HG02884 (cell line): ENCODE data around the gene LRRC2.
"Not testable (repeated sequence)": the region's sequence is repeated elsewhere in the genome, so short reads cannot be mapped to it uniquely, and the experiment has no call there.

Experiments used
- ATAC-seq: cut with Tn5 transposase; IDR thresholded peaks from one replicate; pipeline ENCODE4 v1.9.1; 2021; ENCODE audit warnings: mild to moderate bottlenecking, moderate library complexity; ENCODE audit not compliant: unreplicated experiment

LRRC2 gene

DNA sequence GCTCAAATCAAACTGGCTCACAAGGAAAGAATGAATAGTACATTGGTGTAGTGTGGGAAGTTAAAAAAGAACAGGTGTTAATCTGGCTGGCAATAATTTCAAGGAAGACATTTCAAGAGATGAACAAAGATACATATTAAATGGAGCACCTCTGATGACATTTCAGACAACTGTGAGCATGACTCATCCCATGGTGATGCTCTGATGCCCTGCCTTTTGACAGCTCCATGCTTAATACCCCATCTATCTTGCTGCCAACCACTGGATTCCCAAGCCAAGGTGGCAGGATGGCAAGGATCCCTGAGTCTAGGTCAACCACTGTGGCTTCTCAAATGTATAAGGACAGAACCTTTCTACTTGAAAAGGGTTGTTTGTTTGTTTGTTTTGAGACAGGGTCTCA lies 29.3 kb downstream of the LRRC2 start:
- ATAC-seq: no peak

DNA sequence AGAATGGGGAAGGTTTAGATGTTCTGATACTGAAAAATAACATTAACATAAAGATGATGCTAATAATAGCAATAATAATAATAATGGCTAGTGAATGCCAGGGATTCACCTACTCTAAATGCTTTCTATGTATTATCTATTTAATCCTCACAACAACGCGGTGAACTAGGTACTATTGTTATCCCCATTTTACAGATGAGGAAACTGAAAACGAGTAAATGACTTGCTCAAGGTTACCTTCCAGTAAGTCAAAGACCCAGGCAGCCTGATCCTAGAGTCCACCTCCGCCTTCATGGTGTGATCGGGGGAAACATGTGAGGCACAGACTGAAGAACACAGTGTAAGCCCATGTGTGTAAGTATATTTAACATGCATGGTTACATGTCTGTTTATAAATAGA lies 30.4 kb downstream of the LRRC2 start:
- ATAC-seq: no peak

DNA sequence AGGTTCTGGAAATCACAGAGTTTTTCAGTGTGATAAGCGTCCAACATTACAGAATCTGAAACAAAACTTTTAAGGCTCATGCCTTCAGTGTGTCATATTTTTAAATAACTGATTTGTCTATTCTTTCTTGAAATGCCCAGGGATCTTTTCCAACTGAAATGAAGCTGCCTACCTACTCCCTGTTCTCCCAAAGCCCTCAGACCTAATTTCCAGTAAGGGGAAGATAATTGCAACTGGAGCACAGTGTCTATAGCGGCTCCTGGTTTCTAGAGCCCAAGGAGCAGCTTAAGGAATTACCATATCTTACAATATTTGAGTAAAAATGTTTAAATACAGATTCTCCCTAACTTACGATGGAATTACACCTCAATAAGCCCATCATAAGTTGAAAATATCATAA lies 33.0 kb downstream of the LRRC2 start:
- ATAC-seq: no peak

DNA sequence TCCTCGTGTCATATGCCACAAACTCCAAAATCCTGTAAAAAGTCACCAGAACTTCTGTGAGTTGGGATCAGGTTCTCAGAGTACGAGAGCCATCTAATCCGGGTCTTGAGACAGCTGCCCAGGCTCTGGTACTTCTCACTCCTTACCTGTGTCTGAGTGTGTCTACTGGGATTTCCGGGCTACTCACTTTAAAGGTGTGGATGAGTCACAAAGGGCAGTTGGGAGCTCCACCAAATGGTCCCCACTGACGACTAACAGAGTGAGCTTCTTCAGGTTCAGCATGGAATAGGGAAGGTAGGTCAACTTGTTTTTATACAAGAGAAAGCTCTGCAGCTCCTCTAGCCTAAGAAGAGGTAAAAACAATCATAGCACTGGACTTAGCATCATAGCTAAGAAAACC lies 38.9 kb downstream of the LRRC2 start:
- ATAC-seq: no peak

DNA sequence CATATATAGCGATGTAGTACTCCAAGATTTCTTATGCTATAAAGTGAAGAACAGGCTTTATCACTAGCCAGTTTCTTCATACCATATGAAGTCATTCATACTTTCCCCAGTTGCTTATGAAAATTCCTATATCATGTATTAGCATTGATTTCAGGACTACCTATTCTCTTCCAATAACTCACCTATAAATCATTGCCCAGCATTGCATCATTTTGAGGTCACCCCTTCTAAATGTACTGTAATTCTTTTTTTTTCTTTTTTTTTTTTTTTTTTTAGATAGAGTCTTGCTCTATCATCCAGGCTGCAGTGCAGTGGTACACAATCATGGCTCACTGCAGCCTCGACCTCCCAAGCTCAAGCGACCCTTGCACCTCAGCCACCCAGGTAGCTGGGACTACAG lies 41.3 kb downstream of the LRRC2 start:
- no peak for ATAC-seq

DNA sequence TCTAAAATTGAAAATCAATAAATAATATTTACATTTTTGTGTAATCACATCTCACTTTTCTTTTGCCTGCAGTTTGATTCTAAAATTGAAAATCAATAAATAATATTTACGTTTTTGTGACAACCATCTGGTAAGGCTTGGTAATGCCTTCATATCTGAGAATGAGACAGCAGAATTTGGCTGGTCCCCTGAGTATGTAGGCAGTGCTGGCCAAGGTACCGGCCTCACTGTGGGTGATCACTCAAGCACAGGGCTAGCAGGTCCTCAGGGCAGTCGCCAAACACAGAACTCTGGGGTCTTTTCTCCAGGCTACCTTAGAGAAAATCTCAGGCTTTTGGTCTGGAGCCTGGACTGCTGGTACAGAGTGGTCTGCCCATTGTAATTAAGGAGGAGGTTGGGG lies 42.1 kb downstream of the LRRC2 start:
- ATAC-seq: no peak

DNA sequence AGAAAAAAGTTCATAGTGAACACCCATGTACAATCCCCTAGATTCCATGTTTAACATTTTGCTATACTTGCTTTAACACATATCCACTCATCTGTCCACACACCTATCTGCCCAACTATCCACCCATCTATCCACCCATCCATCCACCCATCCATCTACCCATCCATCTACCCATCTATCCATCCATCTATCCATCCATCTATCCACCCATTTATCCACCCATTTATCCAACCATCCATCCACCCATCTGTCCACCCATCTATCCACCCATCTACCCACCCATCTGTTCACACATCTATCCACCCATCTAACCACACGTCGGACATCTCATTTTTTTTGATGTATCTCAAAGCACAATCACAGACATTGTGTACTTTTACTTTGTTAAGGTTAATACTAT lies 42.5 kb downstream of the LRRC2 start:
- ATAC-seq: no peak

DNA sequence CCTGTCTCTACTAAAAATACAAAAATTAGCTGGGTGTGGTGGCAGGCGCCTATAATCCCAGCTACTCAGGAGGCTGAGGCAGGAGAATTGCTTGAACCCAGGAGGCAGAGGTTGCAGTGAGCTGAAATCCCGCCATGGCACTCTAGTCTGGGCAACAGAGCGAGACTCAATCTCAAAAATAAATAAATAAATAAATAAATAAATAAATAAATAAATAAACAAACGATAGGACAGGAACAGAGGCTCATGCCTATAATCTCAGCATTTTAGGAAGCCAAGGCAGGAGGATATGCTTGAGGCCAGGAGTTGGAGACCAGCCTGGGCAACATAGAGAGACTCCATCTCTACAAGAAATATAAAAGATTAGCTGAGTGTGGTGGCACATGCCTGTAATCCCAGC lies 43.9 kb downstream of the LRRC2 start:
- ATAC-seq: not testable (repeated sequence)

DNA sequence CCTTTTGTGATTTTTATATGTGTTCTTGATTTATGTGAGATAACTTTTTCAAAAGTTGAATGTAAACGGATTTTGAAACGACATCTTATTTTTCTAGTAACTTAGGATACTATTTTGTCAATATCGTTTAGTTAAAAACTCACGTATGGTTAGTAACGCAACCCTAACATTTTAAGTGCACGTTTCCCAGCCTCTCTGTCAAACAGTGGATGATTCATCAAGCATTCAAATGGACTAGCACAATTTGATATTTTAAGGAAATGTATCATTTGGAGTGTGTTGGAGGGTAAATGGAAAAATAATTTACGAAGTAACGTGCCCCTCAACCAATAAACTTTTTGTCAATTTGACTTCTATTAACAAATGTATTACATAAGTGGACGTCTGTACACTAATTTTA lies 45.0 kb downstream of the LRRC2 start:
- ATAC-seq: no peak

DNA sequence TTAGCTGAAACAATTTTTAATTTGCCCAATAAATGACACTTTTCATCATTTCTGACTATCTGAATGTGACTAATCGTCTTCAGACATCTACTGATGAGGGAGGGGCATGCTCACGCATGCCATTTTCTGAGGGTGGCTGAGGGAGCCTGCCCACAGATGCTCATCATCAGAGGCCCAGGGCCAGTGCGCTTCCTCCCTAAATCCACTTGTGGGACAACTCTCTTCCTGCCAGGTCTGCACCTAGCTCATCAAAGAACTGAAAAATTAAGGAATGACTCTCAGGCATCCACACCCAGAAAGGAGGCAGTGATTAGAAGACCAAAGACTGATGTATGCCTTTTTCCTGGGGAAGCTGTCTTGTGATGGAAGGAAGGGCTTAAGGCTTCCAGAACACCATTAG lies 45.6 kb downstream of the LRRC2 start:
- ATAC-seq: no peak

DNA sequence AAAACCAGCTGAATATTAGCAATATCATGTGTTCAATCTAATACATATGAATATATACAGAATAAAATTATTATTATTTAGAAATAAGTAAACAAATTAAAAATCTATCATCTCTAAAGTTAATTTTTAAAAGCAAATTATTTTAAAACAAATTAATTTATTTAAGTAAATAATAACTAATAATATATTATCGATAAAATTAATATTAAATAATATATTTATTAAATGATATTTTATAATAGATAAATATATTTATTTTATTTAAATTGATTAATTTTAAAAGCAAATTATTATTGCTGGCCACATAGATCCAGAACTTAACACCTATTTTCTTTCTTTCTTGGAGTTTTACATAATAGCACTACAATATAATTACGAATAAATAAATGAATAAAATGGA lies 46.1 kb downstream of the LRRC2 start:
- ATAC-seq: no peak

DNA sequence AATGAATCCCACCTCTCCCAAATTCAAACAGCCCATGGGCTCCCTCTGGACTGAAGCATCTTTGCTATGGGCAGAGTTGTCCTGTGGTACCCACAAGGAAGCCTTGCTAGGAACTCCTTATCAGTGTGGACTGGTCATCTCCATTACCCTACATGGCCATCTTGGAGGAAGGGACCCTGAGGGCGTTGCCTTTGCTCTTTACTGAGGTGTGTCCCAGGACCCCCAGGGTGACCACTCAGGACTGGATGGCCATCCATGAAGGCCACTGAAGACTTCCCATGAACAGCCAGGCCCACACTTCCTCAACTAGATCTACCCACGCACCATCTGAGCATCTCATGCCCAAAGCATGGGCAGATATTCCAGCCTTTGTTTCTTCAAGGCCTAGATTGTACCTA lies 48.3 kb downstream of the LRRC2 start:
- ATAC-seq: no peak

DNA sequence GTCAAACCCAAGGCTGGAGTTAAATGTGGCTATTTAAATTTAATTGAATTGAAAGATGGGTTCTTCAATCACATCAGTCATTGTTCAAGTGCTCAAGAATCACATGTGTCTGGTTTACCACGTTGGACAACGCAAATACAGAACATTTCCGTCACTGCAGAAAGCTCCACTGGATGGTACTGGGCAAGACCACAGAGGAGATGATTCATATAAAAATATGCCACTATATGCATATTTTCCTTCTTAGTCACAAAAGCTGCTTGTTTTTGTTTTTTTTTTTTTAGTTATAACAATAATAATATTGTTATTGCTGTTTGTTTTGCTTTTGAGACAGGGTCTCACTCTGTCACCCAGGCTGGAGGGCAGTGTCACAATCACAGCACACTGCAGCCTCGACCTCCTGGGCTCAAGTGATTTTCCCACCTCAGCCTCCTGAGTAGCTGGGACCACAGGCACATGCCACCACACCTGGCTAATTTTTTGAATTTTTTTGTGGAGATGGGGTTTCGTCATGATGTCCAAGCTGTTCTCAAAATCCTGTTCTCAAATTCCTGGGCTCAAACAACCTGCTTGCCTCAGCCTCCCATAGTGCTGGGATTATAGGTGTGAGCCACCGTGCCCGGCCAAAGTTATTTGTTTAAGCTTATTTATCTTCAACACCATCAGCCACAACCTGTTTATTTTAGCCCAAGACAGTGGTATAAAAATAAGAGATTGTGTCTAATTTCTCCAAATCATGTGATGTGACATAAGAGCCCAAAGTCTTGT lies 48.9 kb downstream of the LRRC2 start:
- ATAC-seq: no peak

DNA sequence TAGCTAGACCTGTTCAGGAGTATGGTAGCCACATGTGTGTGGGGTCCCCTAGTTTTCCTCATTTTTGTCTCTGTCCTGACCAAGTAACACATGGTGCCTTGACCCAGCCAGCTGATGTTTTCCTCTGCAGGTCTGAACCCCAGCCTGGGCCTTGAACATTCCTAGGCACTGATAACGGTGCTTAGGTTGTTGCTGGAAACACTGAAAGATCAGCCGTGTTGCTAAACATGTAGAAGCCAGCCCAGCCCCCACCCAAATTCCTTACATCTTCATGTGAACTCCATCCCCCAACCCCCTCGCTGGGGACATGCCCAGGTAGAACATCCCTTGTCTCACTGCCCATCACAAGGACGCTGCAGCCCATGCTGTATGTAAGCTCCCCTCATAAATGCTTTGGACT lies 49.6 kb downstream of the LRRC2 start:
- ATAC-seq: no peak

DNA sequence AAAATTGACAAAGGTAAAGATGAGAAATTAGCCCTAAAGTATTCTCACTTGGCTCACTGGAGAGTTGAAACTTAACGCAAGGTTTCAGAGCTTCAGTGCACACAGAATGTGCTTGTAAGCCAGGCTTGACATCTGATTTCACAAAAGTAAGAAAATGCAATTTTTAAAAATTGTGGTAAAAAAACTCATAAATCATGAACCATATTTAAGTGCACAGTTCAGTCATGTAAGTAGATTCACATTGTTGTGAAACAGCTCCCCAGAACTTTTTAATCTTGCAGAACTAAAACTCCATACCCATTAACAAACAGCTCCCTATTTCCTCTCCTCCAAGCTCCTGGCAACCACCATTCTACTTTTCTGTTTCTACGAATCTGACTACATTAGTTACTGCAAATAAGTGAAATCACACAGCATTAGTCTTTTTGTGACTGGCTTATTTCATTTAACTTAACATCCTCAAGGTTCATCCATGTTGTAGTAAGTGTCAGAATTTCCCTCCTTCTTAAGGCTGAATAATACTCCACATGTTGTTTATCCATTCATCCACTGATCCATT lies 53.8 kb downstream of the LRRC2 start:
- no peak for ATAC-seq

DNA sequence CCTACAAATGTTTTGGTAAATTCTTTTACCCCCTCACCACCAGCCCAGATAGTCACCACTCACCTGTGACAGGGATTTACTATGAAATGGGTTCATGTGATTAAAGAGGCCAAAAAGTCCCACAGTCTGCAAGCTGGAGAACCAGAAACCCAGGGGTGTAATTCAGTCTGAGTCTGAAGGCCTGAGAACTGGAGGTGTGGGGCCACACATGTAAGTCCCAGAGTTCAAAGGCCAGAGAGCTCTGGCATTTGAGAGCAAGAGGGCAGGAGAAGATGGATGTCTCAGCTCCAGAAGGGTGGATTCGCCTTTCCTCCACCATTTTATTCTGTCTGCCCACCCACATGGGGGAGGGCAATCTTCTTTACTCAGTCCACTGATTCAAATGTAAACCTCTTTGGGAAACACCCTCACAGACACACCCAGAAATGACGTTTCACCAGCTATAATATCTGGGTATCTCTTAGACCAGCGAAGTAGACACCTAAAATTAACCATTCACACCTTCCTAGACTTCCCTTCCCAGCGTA lies 56.4 kb downstream of the LRRC2 start:
- no peak for ATAC-seq

DNA sequence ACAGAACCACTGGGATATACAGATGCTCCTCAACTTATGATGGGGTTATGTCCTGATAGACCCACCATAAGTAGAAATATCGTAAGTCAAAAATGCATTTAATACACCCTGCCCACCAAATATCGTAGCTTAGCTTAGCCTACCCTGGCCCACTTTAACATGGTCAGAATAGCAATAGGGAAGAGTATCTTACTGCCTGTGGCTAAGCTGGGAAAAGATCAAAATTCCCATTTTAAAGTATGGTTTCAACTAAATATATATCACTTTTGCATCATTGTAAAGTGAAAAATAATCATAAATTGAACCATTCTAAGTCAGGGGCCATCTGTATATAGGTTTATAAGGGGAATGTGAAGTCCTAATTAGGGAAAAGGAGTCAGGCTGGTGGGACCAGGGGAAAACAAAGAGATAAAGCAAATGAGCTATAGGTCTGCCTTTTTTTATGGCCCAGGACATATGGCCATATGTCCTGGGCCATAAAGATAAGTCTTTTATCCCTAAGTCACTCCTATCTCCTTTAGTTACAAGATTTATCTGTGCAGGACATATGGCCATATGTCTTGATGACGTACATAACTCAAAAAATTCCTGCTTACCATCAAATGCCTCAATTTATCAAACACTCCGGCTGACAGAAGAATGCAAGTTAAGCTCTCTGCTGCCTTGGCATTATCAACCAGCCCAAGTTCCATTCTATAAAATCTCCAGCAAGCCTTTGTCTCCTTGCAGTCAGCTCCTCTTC lies 57.1 kb downstream of the LRRC2 start:
- no peak for ATAC-seq

DNA sequence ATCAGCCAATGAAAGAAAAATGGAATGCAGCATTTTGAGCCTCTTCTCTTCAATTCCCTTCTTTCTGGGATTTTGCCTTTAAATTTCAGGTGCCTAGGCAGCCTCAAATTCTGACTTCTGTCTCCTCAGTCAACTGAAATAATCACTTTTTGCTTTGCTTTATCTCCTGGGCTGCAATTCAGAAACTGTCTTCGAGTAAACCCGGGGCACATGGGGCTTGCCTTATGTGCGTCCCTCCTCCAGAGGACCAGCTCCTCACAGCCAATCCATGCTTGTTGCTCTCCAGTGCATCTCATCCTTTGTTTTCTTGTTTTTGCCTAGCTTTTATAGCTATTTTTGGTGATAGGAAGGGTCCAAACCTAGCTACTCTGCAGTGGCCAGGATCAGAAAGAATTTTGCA lies 59.6 kb downstream of the LRRC2 start:
- no peak for ATAC-seq

DNA sequence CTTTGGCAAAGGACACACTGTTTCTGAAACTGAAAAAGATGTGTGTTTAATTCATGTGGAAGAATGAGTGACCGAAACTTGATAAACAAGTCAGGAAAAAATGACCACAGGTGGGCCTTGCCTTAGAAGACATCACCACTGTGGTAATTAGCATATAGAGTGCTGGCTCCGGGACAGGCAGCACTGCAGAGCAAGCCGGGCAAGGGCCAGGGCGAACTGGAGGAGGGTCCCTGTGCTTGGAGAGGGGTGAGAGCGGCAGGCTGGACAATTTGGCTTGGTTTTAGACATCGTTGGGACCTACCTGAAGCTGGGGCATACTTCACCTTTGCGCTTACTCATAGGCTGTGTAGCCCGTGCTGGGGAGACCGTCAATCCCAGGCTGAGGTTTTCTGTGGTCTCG lies 60.1 kb downstream of the LRRC2 start:
- no peak for ATAC-seq

DNA sequence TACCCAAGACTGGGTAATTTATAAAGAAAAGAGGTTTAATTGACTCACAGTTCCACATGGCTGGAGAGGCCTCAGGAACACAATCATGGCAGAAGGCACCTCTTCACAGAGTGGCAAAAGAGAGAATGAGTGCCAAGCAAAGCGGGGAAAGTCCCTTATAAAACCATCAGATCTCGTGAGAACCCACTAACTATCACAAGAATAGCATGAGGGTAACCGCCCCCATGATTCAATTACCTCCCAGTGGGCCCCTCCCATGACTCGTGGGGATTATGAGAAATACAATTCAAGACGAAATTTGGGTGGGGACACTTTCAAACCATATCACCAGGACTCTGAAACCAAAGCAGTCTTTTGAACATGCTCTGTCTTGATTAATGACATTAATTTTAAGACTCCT lies 61.3 kb downstream of the LRRC2 start:
- ATAC-seq: no peak

DNA sequence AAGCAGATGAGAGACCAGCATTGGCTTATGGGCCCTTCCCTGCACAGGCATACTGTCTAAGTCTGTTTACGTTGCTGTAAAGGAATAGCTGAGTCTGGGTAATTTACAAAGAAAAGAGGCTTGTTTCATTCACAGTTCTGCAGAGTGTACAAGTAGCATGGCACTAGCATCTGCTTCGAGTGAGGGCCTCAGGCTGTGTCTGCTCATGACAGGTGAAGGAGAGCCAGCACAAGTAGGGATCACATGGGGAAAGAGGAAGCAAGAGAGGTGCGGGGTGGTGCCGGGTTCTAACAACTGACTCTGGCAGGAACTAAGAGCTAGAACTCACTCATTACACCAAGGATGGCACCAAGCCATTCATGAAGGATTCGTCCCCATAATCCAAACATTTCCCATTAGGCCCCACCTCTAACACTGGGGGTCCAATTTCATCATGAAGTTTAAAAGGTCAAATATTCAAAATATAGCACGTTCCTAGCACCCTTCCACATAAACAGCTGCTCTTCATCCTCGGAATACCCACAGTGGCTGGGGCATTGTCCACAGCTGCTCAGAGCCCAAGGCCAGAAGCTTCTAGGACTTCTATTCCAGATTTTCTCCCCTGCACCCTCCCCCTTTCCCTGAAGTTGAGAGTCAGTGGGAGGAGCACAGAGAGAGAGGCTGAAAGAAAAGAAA lies 62.8 kb downstream of the LRRC2 start:
- no peak for ATAC-seq

DNA sequence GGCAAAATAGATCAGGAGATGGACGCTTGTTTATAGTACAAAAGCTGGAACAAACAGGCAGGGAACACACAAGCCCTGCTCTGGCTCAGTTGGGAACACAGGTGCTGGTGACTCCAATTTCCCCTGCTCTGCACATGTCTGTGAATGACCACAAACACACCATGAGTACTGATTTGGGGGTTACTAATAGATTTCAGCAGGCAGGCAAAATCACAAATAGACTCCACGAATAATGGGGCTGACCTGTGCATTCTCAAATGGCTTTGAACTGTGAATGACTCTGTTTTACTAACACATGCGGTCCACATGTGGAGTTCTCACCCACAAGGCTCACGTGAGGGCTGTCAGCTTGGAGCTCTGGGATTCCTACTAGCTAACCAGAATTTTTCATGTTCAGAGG lies 64.4 kb downstream of the LRRC2 start:
- ATAC-seq: no peak
